Activated CD4-positive, alpha-beta memory T cell treated with anti-CD3 and anti-CD28 coated beads for 36 hours (primary cell): ENCODE data around the gene RPTOR. TPM values are rescaled to one million over a fixed set of nuclear protein-coding genes. Genes with fewer than 3 reads are reported as not detected.

Source experiments
- CTCF ChIA-PET: fragments of 350-600 bp; sonication (Branson Sonifier 250); formaldehyde crosslinking; loops from one replicate; lab custom pipeline; 2021; ENCODE audit warnings: antibody characterized with exemption, inconsistent platforms; lab: Charles Lee
- POLR2A ChIA-PET: fragments of 350-600 bp; sonication (Branson Sonifier 250); formaldehyde crosslinking; loops from one replicate; lab custom pipeline; 2021; ENCODE audit warnings: antibody characterized with exemption; lab: Charles Lee
- DNase-seq: peaks from one replicate; pipeline ENCODE4 v3.0.0-alpha.2; 2020
- H3K27ac Mint-ChIP-seq: one replicate; pipeline ENCODE4 v1.8.0; 2021; ENCODE audit warnings: mixed read lengths
- H3K27me3 Mint-ChIP-seq: one replicate; pipeline ENCODE4 v1.8.0; 2021; ENCODE audit warnings: mixed read lengths
- H3K36me3 Mint-ChIP-seq: one replicate; pipeline ENCODE4 v1.8.0; 2021; ENCODE audit warnings: mixed read lengths
- H3K4me1 Mint-ChIP-seq: one replicate; pipeline ENCODE4 v1.8.0; 2021; ENCODE audit warnings: low read depth, mixed read lengths
- H3K4me3 Mint-ChIP-seq: one replicate; pipeline ENCODE4 v1.8.0; 2021; ENCODE audit warnings: mild to moderate bottlenecking, mixed read lengths
- H3K9me3 Mint-ChIP-seq: one replicate; pipeline ENCODE4 v1.8.0; 2021; ENCODE audit warnings: mixed read lengths
- intact Hi-C: fragments of 100-400 bp; cut with micrococcal nuclease; formaldehyde crosslinking; loops from one replicate; pipeline ENCODE4 v1.15.1; 2023
- total RNA-seq, 2 experiments: library from RNA; stranded (reverse); gene quantifications; one replicate each; pipeline ENCODE4 v1.2.3, GENCODE V29; 2021

The RPTOR gene
- total RNA-seq, 2 experiments from 2014 or later = 41.5 to 47.9 TPM

DNA sequence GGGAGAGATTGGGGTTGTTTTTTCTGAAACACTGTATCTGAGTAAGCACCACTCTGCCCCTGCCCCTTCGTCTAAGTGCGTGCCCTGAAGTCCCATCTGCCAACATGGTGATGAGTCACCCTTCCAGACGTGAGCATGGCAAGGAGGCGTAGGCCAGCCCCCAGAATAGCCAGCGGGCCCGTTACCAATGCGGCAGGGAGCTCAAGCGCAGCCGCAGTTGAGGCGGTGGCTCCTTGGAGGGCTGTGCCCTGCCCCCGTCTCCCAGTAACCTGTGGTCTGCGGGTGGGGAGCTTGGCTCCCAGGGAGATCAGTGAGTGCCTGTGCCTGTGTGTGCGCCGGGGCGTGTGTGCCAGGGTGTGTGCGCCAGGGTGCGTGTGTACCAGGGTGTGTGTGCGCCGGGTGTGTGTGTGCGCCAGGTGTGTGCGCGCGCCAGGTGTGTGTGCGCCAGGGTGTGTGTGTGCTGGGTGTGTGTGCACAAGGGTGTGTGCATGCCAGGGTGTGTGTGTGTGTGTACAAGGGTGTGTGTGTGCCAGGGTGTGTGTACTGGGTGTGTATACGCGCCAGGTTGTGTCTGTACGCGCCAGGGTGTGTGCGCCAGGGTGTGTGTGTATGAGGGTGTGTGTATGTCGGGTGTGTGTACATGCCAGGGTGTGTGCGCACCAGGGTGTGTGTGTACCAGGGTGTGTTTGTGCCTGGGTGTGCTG is 348.4 kb downstream of the RPTOR start:
- H3K27ac Mint-ChIP-seq = peak overlapping the region; percentile 96
- peaks cover 70% of the 10 kb centered on the region for H3K36me3 Mint-ChIP-seq
- no peaks in the 10 kb centered on the region for H3K27me3 Mint-ChIP-seq
- ChIA-PET CTCF (interaction anchor here (0.6 to 3.9 kb wide), 12 partner anchors 8 to 466 kb away, joined by 3 to 16 read pairs (median 6); no protein-coding TSS in a partner anchor), POLR2A (interaction anchor here (1.1 to 3.1 kb wide), 9 partner anchors 8 to 288 kb away, joined by 3 to 44 read pairs (median 10); no protein-coding TSS in a partner anchor)
- intact Hi-C loops = loop anchor here (1.0 to 10.0 kb wide), 6 partner anchors 8 to 438 kb away; no protein-coding TSS in a partner anchor
- H3K4me1 Mint-ChIP-seq = peaks cover 78% of the 10 kb centered on the region
- H3K9me3 Mint-ChIP-seq = no peaks in the 10 kb centered on the region
- peak overlapping the region; percentile 89 for H3K4me3 Mint-ChIP-seq
- DNase-seq = peak; percentile 81

DNA sequence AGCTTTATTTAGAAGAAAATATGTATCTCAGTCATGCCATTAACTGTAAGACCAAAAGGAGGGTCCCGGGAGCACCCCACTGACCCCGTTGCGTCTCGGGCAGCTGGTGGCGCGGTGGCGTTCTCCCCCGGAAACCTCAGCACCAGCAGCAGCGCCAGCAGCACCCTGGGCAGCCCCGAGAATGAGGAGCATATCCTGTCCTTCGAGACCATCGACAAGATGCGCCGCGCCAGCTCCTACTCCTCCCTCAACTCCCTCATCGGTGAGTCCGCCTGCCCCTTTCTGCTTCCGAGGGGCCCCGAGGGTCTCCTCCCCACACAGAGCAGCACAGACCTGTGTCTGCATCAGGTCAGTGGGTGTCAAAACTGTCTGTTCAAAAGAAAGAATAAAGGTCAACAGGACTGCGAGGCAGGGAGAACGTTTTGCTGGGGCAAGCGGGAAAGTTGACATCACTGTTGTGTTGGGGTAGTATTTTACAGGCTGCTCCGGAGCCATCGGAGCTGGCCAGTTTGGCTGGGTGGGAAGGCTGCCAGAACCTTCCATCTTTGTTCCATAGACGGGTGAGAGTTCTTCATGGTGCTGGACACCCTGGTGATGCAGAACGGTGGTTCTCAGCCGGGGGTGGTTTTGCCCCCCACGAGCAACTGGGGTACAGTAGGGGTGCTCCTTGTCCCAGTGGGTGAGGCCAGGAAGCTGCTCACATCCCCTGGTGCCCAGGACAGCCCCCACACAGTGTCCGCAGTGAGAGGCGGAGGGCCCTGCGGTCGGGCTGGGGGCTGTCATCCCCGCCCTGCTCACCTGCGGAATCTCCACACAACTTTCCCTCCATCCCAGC is 349.2 kb downstream of the RPTOR start:
- CTCF ChIA-PET = interaction anchor here (0.8 to 3.9 kb wide), 7 partner anchors 7 to 467 kb away, joined by 3 to 16 read pairs (median 5); no protein-coding TSS in a partner anchor
- peak overlapping the region; percentile 96 for H3K27ac Mint-ChIP-seq
- intact Hi-C loops = loop anchor here (5.0 to 10.0 kb wide), 2 partner anchors 247 to 439 kb away; no protein-coding TSS in a partner anchor
- POLR2A ChIA-PET = interaction anchor here (1.1 to 3.1 kb wide), 4 partner anchors 16 to 113 kb away, joined by 3 to 44 read pairs (median 14); no protein-coding TSS in a partner anchor
- H3K4me3 Mint-ChIP-seq = peak overlapping the region; percentile 89
- DNase-seq = no peak
- H3K36me3 Mint-ChIP-seq = peaks cover 73% of the 10 kb centered on the region
- H3K4me1 Mint-ChIP-seq = peaks cover 80% of the 10 kb centered on the region
- H3K27me3 Mint-ChIP-seq = no peaks in the 10 kb centered on the region
- no peaks in the 10 kb centered on the region for H3K9me3 Mint-ChIP-seq

DNA sequence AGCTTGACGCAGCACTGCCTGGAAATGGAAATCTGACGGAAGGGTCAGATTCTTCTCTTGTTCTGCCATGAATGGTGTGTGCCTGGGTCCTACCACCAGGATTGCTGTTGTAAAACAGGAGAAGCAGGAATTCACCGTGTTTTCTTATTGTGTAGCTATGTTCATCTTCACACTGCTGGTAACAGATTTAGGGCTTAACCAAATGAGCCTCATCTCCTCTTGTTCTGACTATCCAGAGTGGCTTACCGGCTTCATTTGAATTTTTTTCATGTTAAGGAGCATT is 349.7 kb downstream of the RPTOR start:
- H3K36me3 Mint-ChIP-seq = peaks cover 69% of the 10 kb centered on the region
- CTCF ChIA-PET = interaction anchor here (1.2 to 3.9 kb wide), 2 partner anchors 29 to 467 kb away, joined by 5 to 16 read pairs; no protein-coding TSS in a partner anchor
- no peaks in the 10 kb centered on the region for H3K9me3 Mint-ChIP-seq
- peaks cover 78% of the 10 kb centered on the region for H3K4me1 Mint-ChIP-seq
- H3K4me3 Mint-ChIP-seq = peak overlapping the region; percentile 89
- peak overlapping the region; percentile 96 for H3K27ac Mint-ChIP-seq
- no peaks in the 10 kb centered on the region for H3K27me3 Mint-ChIP-seq
- DNase-seq = no peak
- POLR2A ChIA-PET = no interaction called here
- intact Hi-C loops = loop anchor here (5.0 to 10.0 kb wide), 2 partner anchors 247 to 440 kb away; no protein-coding TSS in a partner anchor

DNA sequence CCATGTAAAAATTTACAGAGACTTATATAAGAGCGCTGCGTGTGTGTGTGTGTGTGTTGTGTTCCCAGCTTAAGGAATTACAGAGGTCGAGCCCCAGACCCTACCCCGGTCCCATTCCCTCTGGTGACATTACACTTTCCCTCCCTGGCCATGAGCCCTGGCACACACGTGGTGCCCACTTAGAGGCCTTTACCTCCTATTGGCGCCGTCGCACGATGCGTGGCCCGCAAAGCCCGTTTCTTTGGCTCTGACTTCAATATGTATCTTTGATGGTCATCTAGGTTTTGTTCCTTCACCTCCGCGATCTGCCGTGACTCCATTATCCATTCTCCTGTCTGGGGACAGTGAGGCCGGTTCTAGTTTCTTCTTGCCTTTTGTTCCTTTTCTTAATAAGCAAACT is 350.1 kb downstream of the RPTOR start:
- Mint-ChIP-seq H3K9me3 (no peaks in the 10 kb centered on the region), H3K36me3 (peaks cover 68% of the 10 kb centered on the region), H3K27ac (peak overlapping the region; percentile 96), H3K4me1 (peaks cover 79% of the 10 kb centered on the region), H3K27me3 (no peaks in the 10 kb centered on the region), H3K4me3 (peak overlapping the region; percentile 89)
- CTCF ChIA-PET = interaction anchor here (1.2 to 3.9 kb wide), 2 partner anchors 29 to 468 kb away, joined by 5 to 16 read pairs; no protein-coding TSS in a partner anchor
- no peak for DNase-seq
- intact Hi-C loops = loop anchor here (5.0 to 10.0 kb wide), 2 partner anchors 247 to 440 kb away; no protein-coding TSS in a partner anchor
- POLR2A ChIA-PET = no interaction called here

DNA sequence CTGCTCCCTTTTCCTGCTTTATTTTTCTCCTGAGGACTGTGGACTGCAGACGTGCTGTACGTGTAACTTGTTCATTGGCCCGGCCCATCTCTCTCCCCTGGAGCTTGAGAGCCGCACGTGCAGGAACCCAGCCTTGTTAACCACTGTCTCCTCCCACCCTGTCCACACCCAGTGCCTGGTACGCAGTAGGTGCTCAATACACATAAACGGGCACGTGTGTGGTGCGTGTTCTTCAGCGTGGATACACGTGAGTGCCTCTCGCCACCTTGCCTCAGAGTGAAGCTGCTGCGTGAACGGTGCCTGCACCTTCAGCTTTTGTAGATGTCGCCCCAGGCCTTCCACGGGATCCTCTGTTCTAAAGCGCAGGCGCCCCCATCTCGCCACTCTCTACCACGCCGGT is 350.7 kb downstream of the RPTOR start:
- Mint-ChIP-seq H3K27me3 (no peaks in the 10 kb centered on the region), H3K9me3 (no peaks in the 10 kb centered on the region), H3K4me1 (peaks cover 78% of the 10 kb centered on the region), H3K36me3 (peaks cover 66% of the 10 kb centered on the region), H3K4me3 (peak overlapping the region; percentile 89), H3K27ac (peak overlapping the region; percentile 30)
- DNase-seq = no peak
- POLR2A ChIA-PET = interaction anchor here (1.0 kb wide), 1 partner anchor 242 kb away, joined by 3 read pairs; no protein-coding TSS in a partner anchor
- CTCF ChIA-PET = no interaction called here
- intact Hi-C loops = loop anchor here (10.0 kb wide), 1 partner anchor 441 kb away; no protein-coding TSS in a partner anchor

DNA sequence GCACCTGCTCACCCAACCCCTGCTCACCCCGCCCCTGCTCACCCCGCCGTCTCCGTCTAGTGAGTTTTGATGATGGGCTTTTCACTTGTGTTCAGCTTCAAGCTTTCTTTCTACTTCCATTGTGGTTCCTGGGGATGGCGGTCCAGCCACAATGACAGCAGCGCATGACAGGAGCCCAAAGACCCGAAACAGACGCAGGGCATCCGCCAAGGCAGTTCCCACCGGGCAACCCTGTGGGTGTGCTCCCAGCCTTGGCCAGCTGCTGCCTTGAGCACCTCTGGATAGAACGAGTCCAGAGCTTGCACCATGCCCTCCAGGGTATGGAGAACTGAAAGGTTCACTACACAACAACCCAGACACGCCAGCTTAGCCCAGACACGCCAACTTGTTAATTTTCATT is 354.1 kb downstream of the RPTOR start:
- no peaks in the 10 kb centered on the region for H3K27me3 Mint-ChIP-seq
- H3K4me3 Mint-ChIP-seq = no peak overlapping the region
- H3K9me3 Mint-ChIP-seq = no peaks in the 10 kb centered on the region
- H3K36me3 Mint-ChIP-seq = peaks cover 56% of the 10 kb centered on the region
- intact Hi-C loops = loop anchor here (1.0 to 10.0 kb wide), 4 partner anchors 32 to 471 kb away; no protein-coding TSS in a partner anchor
- ChIA-PET CTCF (interaction anchor here (0.6 to 3.9 kb wide), 40 partner anchors 9 to 479 kb away, joined by 3 to 27 read pairs (median 4); partner anchors contain the start of genes NPTX1 and RPTOR), POLR2A (interaction anchor here (0.9 to 1.2 kb wide), 3 partner anchors 12 to 293 kb away, joined by 3 read pairs; no protein-coding TSS in a partner anchor)
- no peak for DNase-seq
- peaks cover 62% of the 10 kb centered on the region for H3K4me1 Mint-ChIP-seq
- H3K27ac Mint-ChIP-seq = no peak overlapping the region

DNA sequence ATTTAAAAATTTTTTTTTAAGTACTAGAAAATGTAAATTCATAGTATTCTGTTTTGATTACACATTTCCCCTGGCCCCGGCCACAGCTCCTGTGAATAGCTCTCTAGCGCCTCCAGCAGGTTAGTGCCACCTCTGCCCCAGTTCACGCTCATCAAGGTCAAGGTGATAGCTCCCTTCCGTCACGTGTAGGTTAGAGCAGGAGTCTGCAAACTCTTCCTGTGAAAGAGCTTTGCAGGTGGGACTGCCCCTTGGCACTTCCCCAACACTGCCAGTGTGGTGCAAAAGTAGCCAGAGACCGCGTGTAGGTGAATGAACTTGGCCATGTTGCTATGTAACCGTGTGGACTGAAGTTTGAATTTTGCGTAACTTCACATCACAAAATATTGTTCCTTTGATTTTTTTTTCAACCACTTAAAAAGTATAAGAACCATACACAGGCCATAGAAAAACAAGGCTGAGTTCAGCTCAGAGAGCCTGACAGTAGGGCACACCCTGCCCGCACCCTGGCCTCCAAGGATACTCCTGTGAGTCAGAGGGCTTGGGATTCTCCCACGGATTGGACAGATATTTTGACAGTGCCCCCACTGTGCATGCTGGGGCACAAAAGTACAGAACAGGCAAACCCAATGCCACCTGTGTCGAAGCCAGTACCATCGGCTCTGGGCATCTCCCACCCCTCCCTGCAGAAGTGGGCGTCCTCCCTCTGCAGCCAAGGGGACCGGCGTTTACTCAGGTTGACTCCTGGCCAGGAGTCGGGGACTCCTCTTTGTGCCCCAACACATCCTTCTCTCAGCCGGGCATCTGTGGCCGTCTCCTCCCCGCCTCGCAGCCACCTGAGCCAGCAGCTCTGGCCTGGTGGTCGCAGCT is 355.0 kb downstream of the RPTOR start:
- Mint-ChIP-seq H3K27me3 (no peaks in the 10 kb centered on the region), H3K4me1 (peaks cover 56% of the 10 kb centered on the region), H3K9me3 (no peaks in the 10 kb centered on the region), H3K4me3 (no peak overlapping the region), H3K27ac (no peak overlapping the region), H3K36me3 (peaks cover 52% of the 10 kb centered on the region)
- ChIA-PET CTCF (interaction anchor here (0.6 to 3.9 kb wide), 48 partner anchors 10 to 480 kb away, joined by 3 to 27 read pairs (median 4); partner anchors contain the start of genes NPTX1 and RPTOR), POLR2A (interaction anchor here (0.7 to 2.5 kb wide), 6 partner anchors 10 to 294 kb away, joined by 3 to 9 read pairs (median 3); no protein-coding TSS in a partner anchor)
- intact Hi-C loops = loop anchor here (1.0 to 10.0 kb wide), 5 partner anchors 33 to 472 kb away; no protein-coding TSS in a partner anchor
- DNase-seq = peak; percentile 91

DNA sequence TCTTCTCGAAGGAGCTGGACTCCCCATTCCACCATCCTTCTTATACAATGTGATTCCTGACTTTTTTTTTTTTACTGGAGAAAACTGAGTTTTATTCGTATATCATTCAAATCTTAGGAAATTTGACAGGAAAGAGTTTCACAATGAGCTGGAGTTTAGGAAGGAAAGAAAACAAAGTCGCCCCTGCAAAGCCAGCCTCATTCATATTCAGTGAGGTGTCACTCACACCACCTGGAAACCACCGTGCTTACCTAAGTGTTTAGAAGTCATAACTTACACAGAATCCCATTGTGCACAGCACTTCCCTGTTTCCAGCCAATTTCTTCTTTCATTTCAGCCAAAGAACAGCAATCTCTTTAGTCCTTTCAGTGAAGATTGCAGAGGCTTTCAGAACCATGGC is 356.7 kb downstream of the RPTOR start:
- POLR2A ChIA-PET = interaction anchor here (0.7 to 2.5 kb wide), 5 partner anchors 10 to 69 kb away, joined by 3 to 16 read pairs (median 9); no protein-coding TSS in a partner anchor
- H3K4me1 Mint-ChIP-seq = peaks cover 45% of the 10 kb centered on the region
- H3K4me3 Mint-ChIP-seq = no peak overlapping the region

DNA sequence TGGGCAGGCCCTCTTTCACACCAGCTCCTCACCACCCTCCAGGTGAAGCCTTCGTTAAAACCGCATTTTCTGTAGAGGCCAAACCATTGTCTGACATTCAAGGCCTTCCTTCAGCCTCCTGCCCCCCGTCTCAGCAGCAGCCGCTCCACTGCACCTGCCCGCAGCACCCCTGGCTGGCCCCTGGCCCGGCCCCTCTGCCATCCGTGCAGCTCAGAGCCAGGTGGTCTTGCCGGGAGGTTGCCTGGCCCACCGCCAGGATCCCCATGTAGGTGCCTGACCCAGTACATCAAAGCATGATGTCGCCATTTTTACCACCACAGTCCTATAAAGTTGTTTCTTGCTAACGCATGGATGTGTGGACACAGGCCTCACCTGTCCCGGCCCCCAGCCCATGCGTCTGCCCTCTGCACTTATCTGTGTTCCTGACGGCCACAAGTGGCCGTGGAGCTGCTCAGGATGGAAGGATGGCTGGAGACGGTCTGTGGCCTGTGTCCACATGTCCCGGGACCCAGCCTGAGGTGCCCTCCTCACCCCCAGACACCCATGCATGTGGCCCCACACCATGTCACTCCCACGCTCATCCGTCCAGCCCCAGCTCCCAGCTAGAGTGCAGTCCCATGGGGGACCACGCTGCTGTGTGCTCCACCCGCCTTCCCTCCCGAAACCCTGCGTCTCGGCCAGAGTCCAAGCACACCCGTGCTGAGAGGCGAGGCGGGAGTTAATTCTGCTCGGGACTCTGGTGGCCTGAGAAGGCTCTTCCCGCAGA is 357.7 kb downstream of the RPTOR start:
- H3K36me3 Mint-ChIP-seq = peaks cover 36% of the 10 kb centered on the region
- peaks cover 40% of the 10 kb centered on the region for H3K4me1 Mint-ChIP-seq
- no peak overlapping the region for H3K4me3 Mint-ChIP-seq
- H3K27ac Mint-ChIP-seq = peak overlapping the region; percentile 66
- POLR2A ChIA-PET = interaction anchor here (0.5 kb wide), 1 partner anchor 297 kb away, joined by 4 read pairs; no protein-coding TSS in a partner anchor
- no peaks in the 10 kb centered on the region for H3K9me3 Mint-ChIP-seq
- no peak for DNase-seq
- CTCF ChIA-PET = no interaction called here
- intact Hi-C loops = no loop called here
- no peaks in the 10 kb centered on the region for H3K27me3 Mint-ChIP-seq

More for the DNA sequence above, 356.7 kb downstream of the RPTOR start:
- H3K36me3 Mint-ChIP-seq = peaks cover 37% of the 10 kb centered on the region
- CTCF ChIA-PET = interaction anchor here (0.8 to 3.4 kb wide), 8 partner anchors 8 to 487 kb away, joined by 3 to 14 read pairs (median 4); no protein-coding TSS in a partner anchor
- peak overlapping the region; percentile 66 for H3K27ac Mint-ChIP-seq
- no peaks in the 10 kb centered on the region for H3K27me3 Mint-ChIP-seq
- DNase-seq = peak; percentile 60
- H3K9me3 Mint-ChIP-seq = no peaks in the 10 kb centered on the region
- intact Hi-C loops = loop anchor here (1.0 to 2.0 kb wide), 2 partner anchors 9 to 45 kb away; no protein-coding TSS in a partner anchor
